Measurements from ENCODE around the gene KMT2A. TPM values are rescaled to one million over a fixed set of nuclear protein-coding genes. Genes with fewer than 3 reads are reported as not detected.

Gene KMT2A
- total RNA-seq, 4 donors from 2014 or later: 74.5 to 175 (median 90.8) TPM

GRCh38 chr11:118532852-118533768 is 96.8 kb downstream of the KMT2A start:
- no peak overlapping the region for H3K27ac ChIP-seq
- 71 to 94% methylated on average over 4 to 10 of the region's 19 CpGs for WGBS, 2 donors

GRCh38 chr11:118533769-118534729 is 97.8 kb downstream of the KMT2A start:
- Histone ChIP-seq H3K4me1 (peaks cover 19% of the 10 kb centered on the region in 2 donors), H3K9me3 (no peaks in the 10 kb centered on the region), H3K36me3 (no peaks in the 10 kb centered on the region), H3K27ac (no peak overlapping the region), H3K4me3 (replicated peaks in 1 of 3) (no peak overlapping the region), H3K27me3 (no peaks in the 10 kb centered on the region)
- WGBS, 2 donors: 76 to 80% methylated on average over 21 to 26 of the region's 27 CpGs
- no peak for DNase-seq
- no peak for TF ChIP-seq POLR2A (IDR thresholded peaks at IDR 0.05)
- no peak for TF ChIP-seq CTCF (IDR thresholded peaks at IDR 0.05)
- intact Hi-C loops (cut with DNase I): no loop called here

More at GRCh38 chr11:118532852-118533768, 96.8 kb downstream of the KMT2A start:
- no peaks in the 10 kb centered on the region for H3K36me3 ChIP-seq
- TF ChIP-seq POLR2A (IDR thresholded peaks at IDR 0.05): no peak
- no peak for TF ChIP-seq CTCF (IDR thresholded peaks at IDR 0.05)
- no peaks in the 10 kb centered on the region for H3K27me3 ChIP-seq
- H3K4me1 ChIP-seq: peaks cover 22 to 27% of the 10 kb centered on the region in 2 donors
- intact Hi-C loops (cut with DNase I): no loop called here
- H3K9me3 ChIP-seq: no peaks in the 10 kb centered on the region
- H3K4me3 ChIP-seq (replicated peaks in 1 of 3): no peak overlapping the region
- DNase-seq: no peak

GRCh38 chr11:118535261-118535660 is 99.0 kb downstream of the KMT2A start:
- peaks cover 6% of the 10 kb centered on the region in 2 donors for H3K4me1 ChIP-seq
- H3K36me3 ChIP-seq: no peaks in the 10 kb centered on the region
- 82 to 88% methylated on average over 8 to 9 of the region's 9 CpGs for WGBS, 2 donors

GRCh38 chr11:118536726-118537125 is 100.4 kb downstream of the KMT2A start:
- TF ChIP-seq POLR2A (IDR thresholded peaks at IDR 0.05) (no peak), CTCF (IDR thresholded peaks at IDR 0.05) (no peak)
- 96 to 97% methylated on average over 5 of the region's 5 CpGs for WGBS, 2 donors
- Histone ChIP-seq H3K4me3 (replicated peaks in 1 of 3) (no peak overlapping the region), H3K9me3 (no peaks in the 10 kb centered on the region), H3K27me3 (no peaks in the 10 kb centered on the region), H3K27ac (no peak overlapping the region), H3K4me1 (peaks cover 3 to 4% of the 10 kb centered on the region in 2 donors), H3K36me3 (no peaks in the 10 kb centered on the region)
- intact Hi-C loops (cut with DNase I): no loop called here
- no peak for DNase-seq

More at GRCh38 chr11:118535261-118535660, 99.0 kb downstream of the KMT2A start:
- Histone ChIP-seq H3K27me3 (no peaks in the 10 kb centered on the region), H3K9me3 (no peaks in the 10 kb centered on the region), H3K4me3 (replicated peaks in 1 of 3) (no peak overlapping the region), H3K27ac (no peak overlapping the region)
- intact Hi-C loops (cut with DNase I): no loop called here
- no peak for TF ChIP-seq POLR2A (IDR thresholded peaks at IDR 0.05)
- no peak for TF ChIP-seq CTCF (IDR thresholded peaks at IDR 0.05)
- DNase-seq: no peak

All from thyroid gland (tissue), 4 donors.